Transverse colon (tissue), 4 donors: ENCODE results near the gene CRELD2. TPM values are rescaled to one million over a fixed set of nuclear protein-coding genes. Genes with fewer than 3 reads are reported as not detected.
"Not testable (repeated sequence)": the region's sequence is repeated elsewhere in the genome, so short reads cannot be mapped to it uniquely, and the experiment has no call there.

Experiments used
- DNase-seq: peaks from one replicate; pipeline ENCODE4 v3.0.0-alpha.2; 2019
- H3K27ac ChIP-seq, 4 donors: fragments of 200-600 bp; sonication (generic); 2 replicates each; pipeline ENCODE4 v1.5.1; 2016 to 2018; ENCODE audit warnings: inconsistent platforms in 4 of 4
- H3K27me3 ChIP-seq: fragments of 200-600 bp; sonication (generic); 2 replicates; pipeline ENCODE4 v1.5.1; 2017; ENCODE audit warnings: inconsistent platforms
- H3K36me3 ChIP-seq, 4 donors: fragments of 200-600 bp; sonication (generic); 2 replicates each; pipeline ENCODE4 v1.5.1; 2017 to 2019; ENCODE audit warnings: inconsistent platforms in 4 of 4
- H3K4me1 ChIP-seq, 4 donors: fragments of 200-600 bp; sonication (generic); 2 replicates each; pipeline ENCODE4 v1.5.1; 2017 to 2020; ENCODE audit warnings: inconsistent platforms in 4 of 4
- H3K4me3 ChIP-seq, 4 donors: fragments of 200-600 bp; sonication (generic); 1 replicate in 1 of 4; 2 replicates in 3 of 4; pipeline versions ENCODE4 v1.5.1 to v1.6.1; 2017 to 2019; ENCODE audit warnings: inconsistent platforms in 4 of 4
- H3K9me3 ChIP-seq, 2 donors: fragments of 200-600 bp; sonication (generic); 2 replicates each; pipeline ENCODE4 v1.5.1; 2017 to 2019; ENCODE audit warnings: inconsistent platforms in 2 of 2
- EP300 ChIP-seq: sonication (generic); formaldehyde crosslinking; IDR thresholded peaks from one replicate; pipeline ENCODE4 v1.6.1; 2017; ENCODE audit warnings: antibody characterized with exemption, low read depth
- POLR2A ChIP-seq: fragments of 450-650 bp; IDR thresholded peaks from one replicate; pipeline ENCODE4 v1.6.1; 2016; ENCODE audit warnings: antibody characterized with exemption, mild to moderate bottlenecking, moderate library complexity
- POLR2AphosphoS5 ChIP-seq, 3 donors: sonication (generic); formaldehyde crosslinking; IDR thresholded peaks; one replicate each; pipeline ENCODE4 v1.6.1; 2016; ENCODE audit warnings: antibody characterized with exemption in 3 of 3
- WGBS, 2 donors: methylation state at CpG; one replicate each; pipeline ENCODE4 v1.1.5; 2018; ENCODE audit warnings: low coverage in 1 of 2; 5-methylcytosine and 5-hydroxymethylcytosine counted together
- in situ Hi-C, 4 donors: fragments of 200-750 bp; cut with MboI; loops; one replicate each; pipeline versions ENCODE4 v1.15.0 to v1.15.1; 2017; ENCODE audit warnings: low sequenced_read_pairs in 3 of 4, low pct_ligation_motif_present in 1 of 4, low pct_unique_long_range_greater_than_20kb in 1 of 4
- intact Hi-C: fragments of 100-400 bp; cut with DNase I; formaldehyde crosslinking; loops from one replicate; pipeline ENCODE4 v1.15.1; 2023; ENCODE audit warnings: low total_unique reads
- total RNA-seq, 4 donors: library from RNA; depleted of rRNA; stranded (reverse); fragments of >200 nt; gene quantifications; one replicate each; pipeline ENCODE4 v1.1.0, GENCODE V29; 2016
- TF ChIP-seq, protein P1 (sequence below), 5 experiments: fragments of 200-600 bp in 3 of 5; fragments of 450-650 bp in 2 of 5; sonication (generic) in 3 of 5; IDR thresholded peaks; 1 replicate in 2 of 5; 2 replicates in 3 of 5; pipeline ENCODE4 v1.5.1; 2016 to 2017; ENCODE audit warnings: antibody characterized with exemption in 5 of 5, inconsistent platforms in 3 of 5, mild to moderate bottlenecking in 2 of 5, moderate library complexity in 1 of 5

CRELD2 gene
- total RNA-seq, 4 donors from 2014 or later = 31.0 to 37.9 (median 36.4) TPM

DNA sequence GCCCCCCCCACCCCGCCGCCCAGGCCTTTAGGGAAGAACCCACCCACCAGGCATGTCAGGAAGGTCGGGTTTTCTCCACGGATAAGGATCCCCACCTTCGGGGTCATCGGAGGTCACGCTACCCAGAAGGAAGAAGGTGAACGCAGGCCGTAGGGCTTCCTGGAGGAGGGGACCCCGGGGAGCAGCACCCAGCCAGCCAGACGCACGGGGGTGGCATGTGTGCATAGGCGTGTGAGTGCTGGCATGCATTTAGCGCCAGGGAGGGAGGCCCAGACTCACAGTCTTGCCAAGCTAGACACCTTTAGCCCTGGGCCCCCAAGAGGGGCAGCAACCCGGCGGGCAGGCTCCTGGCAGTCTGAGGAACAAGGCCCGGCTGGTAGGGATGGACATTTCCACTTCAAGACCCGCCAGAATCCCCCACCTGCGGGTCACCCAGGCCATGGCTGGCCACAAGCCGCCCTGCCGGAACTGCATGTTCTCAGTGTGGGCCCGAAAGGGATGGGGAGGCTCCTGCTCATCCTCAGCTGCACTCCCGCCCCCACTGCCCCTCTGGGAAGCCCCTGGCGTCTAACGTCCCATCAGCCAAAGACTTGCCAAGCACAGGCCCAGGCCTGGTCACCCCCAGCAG is 25.5 kb downstream of the CRELD2 start:
- 86% methylated on average over 24 of the region's 25 CpGs; no CpG with 5 or more reads in 1 of the 2 donors for WGBS, 2 donors
- intact Hi-C loops (no loop called here), in situ Hi-C loops (no loop called here)
- TF ChIP-seq POLR2A (no peak), POLR2AphosphoS5 (IDR thresholded peaks at IDR 0.05) (no peak), EP300 (no peak)
- TF ChIP-seq, protein P1, sequence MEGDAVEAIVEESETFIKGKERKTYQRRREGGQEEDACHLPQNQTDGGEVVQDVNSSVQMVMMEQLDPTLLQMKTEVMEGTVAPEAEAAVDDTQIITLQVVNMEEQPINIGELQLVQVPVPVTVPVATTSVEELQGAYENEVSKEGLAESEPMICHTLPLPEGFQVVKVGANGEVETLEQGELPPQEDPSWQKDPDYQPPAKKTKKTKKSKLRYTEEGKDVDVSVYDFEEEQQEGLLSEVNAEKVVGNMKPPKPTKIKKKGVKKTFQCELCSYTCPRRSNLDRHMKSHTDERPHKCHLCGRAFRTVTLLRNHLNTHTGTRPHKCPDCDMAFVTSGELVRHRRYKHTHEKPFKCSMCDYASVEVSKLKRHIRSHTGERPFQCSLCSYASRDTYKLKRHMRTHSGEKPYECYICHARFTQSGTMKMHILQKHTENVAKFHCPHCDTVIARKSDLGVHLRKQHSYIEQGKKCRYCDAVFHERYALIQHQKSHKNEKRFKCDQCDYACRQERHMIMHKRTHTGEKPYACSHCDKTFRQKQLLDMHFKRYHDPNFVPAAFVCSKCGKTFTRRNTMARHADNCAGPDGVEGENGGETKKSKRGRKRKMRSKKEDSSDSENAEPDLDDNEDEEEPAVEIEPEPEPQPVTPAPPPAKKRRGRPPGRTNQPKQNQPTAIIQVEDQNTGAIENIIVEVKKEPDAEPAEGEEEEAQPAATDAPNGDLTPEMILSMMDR (IDR thresholded peaks at IDR 0.05) = no peak
- no peak overlapping the region for H3K4me3 ChIP-seq
- peaks cover 0 to 24% (median 20%) of the 10 kb centered on the region in 4 donors for H3K4me1 ChIP-seq
- H3K9me3 ChIP-seq = no peaks in the 10 kb centered on the region
- peak overlapping the region in 2 of 4 donors; percentile 36 to 66 for H3K27ac ChIP-seq
- no peaks in the 10 kb centered on the region for H3K36me3 ChIP-seq
- DNase-seq = no peak
- H3K27me3 ChIP-seq = no peaks in the 10 kb centered on the region

DNA sequence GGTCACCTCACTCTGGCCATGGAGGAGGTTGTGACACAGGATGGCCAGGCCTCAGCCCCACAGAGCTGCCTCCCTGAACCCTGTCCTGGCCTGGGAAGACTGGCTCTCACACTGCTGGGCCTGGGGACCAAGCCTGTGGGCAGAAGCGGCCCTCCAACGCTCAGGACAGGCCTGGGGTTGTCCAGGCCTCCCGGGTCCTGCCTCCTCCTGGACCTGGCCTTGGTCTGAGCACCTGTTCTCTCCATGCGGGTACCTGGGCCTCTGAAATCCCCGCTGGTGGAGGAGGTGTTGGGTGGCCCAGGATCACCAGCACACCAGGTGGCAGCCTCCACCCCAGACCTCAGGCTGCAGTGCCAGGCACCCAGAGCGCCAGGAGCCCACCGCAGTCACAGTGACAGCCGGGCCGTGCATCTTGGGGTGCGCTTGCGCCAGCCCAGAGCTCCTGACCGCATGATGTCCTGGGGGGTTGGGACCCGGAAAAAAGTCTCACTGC is 26.0 kb downstream of the CRELD2 start:
- TF ChIP-seq, protein P1 (IDR thresholded peaks at IDR 0.05) = no peak
- TF ChIP-seq POLR2A (no peak), EP300 (no peak), POLR2AphosphoS5 (IDR thresholded peaks at IDR 0.05) (peak in 1 of 3 donors; percentile 24)
- Histone ChIP-seq H3K4me3 (no peak overlapping the region), H3K4me1 (peaks cover 0 to 29% (median 21%) of the 10 kb centered on the region in 4 donors), H3K9me3 (no peaks in the 10 kb centered on the region), H3K36me3 (no peaks in the 10 kb centered on the region), H3K27ac (peak overlapping the region in 2 of 4 donors; percentile 36 to 66), H3K27me3 (no peaks in the 10 kb centered on the region)
- intact Hi-C loops (no loop called here), in situ Hi-C loops (no loop called here)
- no peak for DNase-seq
- WGBS, 2 donors = 91% methylated on average over 6 of the region's 13 CpGs; no CpG with 5 or more reads in 1 of the 2 donors

DNA sequence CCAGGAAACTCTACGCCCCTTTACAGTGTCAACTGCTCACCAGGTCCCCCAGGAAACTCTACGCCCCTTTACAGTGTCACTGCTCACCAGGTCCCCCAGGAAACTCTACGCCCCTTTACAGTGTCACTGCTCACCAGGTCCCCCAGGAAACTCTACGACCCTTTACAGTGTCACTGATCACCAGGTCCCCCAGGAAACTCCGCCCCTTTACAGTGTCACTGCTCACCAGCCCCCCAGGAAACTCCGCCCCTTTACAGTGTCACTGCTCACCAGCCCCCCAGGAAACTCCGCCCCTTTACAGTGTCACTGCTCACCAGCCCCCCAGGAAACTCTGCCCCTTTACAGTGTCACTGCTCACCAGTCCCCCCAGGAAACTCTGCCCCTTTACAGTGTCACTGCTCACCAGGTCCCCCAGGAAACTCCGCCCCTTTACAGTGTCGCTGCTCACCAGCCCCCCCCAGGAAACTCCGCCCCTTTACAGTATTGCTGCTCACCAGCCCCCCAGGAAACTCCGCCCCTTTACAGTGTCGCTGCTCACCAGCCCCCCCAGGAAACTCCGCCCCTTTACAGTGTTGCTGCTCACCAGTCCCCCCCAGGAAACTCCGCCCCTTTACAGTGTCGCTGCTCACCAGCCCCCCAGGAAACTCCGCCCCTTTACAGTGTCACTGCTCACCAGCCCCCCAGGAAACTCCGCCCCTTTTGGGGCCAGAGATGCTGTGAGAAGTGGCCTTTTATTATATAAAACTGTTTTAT is 26.8 kb downstream of the CRELD2 start:
- H3K9me3 ChIP-seq, in situ Hi-C loops: not testable (repeated sequence)
- peak overlapping the region; percentile 90 to 97 (median 94) for H3K27ac ChIP-seq

DNA sequence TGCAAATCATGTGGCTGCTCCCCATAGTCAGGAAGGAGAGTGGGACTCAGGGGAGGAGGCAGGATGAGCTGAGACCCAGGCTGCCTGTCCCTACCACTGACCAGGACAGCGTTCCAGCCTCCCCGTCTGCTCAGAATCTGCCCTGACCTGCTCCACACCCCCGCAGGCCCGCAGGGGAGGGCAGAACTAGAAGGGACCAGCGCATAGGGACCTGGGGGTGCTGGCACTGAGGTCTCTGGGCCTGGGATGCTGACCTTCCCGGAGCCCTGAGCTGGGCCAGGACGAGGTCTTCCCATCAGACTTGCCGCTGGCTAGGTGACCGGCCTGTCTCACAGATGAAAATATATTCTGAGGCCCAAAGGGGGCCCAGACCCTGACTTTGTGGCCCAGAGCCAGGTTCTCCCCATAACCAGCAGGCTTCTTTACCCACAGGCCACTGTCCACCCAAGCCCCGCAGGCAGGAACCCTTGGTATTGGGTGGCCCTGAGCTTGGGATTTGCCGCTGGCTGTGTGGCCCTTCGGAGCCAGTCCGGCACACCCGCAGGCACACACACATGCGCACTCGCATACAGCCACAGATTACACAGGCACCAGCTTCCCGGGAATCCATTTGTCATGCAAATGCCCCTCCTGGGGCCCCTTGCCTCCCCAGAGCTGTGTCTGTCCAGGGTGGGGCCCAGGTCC is 28.3 kb downstream of the CRELD2 start:
- peak; percentile 69 for DNase-seq
- Histone ChIP-seq H3K9me3 (no peaks in the 10 kb centered on the region), H3K4me3 (peak overlapping the region in 3 of 4 donors; percentile 44 to 47 (median 45)), H3K36me3 (no peaks in the 10 kb centered on the region), H3K27ac (peak overlapping the region; percentile 90 to 97 (median 94)), H3K27me3 (no peaks in the 10 kb centered on the region), H3K4me1 (peaks cover 5 to 44% (median 40%) of the 10 kb centered on the region in 4 donors)
- intact Hi-C loops (no loop called here), in situ Hi-C loops (no loop called here)
- WGBS, 2 donors = 84% methylated on average over 17 of the region's 17 CpGs; no CpG with 5 or more reads in 1 of the 2 donors
- TF ChIP-seq POLR2AphosphoS5 (IDR thresholded peaks at IDR 0.05) = peak in 2 of 3 donors; percentile 23 to 50
- TF ChIP-seq POLR2A = no peak
- TF ChIP-seq, protein P1 (IDR thresholded peaks at IDR 0.05) = no peak

More for the DNA sequence above, 26.8 kb downstream of the CRELD2 start:
- 62 to 100% methylated on average over 4 to 14 of the region's 17 CpGs for WGBS, 2 donors
- H3K27me3 ChIP-seq, H3K4me3 ChIP-seq, intact Hi-C loops, DNase-seq, H3K36me3 ChIP-seq: not testable (repeated sequence)
- peaks cover 5 to 37% (median 29%) of the 10 kb centered on the region in 4 donors for H3K4me1 ChIP-seq
